WTC11 (cell line): ENCODE measurements around the gene AKAP3. TPM values are rescaled to one million over a fixed set of nuclear protein-coding genes. Genes with fewer than 3 reads are reported as not detected.

Experiments
- ATAC-seq: fragments of 200-7000 bp; cut with Tn5 transposase; 2 replicates; pipeline ENCODE4 v1.10.0; 2021; ENCODE audit warnings: mild to moderate bottlenecking, moderate library complexity
- CTCF ChIA-PET: fragments of 300-600 bp; sonication (Branson Sonifier 250); formaldehyde crosslinking; loops from one replicate; lab custom pipeline; 2021; ENCODE audit warnings: antibody characterized with exemption; lab: Charles Lee
- POLR2A ChIA-PET: fragments of 350-600 bp; sonication (Branson Sonifier 250); formaldehyde crosslinking; loops from one replicate; lab custom pipeline; 2021; ENCODE audit warnings: antibody characterized with exemption; lab: Charles Lee
- DNase-seq: peaks from one replicate; pipeline ENCODE4 v3.0.0; 2021; ENCODE audit warnings: low spot score
- H3K27ac Mint-ChIP-seq: 2 replicates; pipeline ENCODE4 v1.8.0; 2021; ENCODE audit warnings: mixed read lengths
- H3K27me3 Mint-ChIP-seq: 2 replicates; pipeline ENCODE4 v1.8.0; 2021; ENCODE audit warnings: low read depth, mild to moderate bottlenecking, moderate library complexity, mixed read lengths
- H3K36me3 Mint-ChIP-seq: 2 replicates; pipeline ENCODE4 v1.8.0; 2021; ENCODE audit warnings: mixed read lengths
- H3K4me1 Mint-ChIP-seq: 2 replicates; pipeline ENCODE4 v1.8.0; 2022; ENCODE audit warnings: mixed read lengths
- H3K4me3 Mint-ChIP-seq: 2 replicates; pipeline ENCODE4 v1.8.0; 2021; ENCODE audit warnings: mild to moderate bottlenecking, moderate library complexity, mixed read lengths
- H3K9me3 Mint-ChIP-seq: 2 replicates; pipeline ENCODE4 v1.8.0; 2021; ENCODE audit warnings: mixed read lengths
- E2F1 ChIP-seq: sonication (generic); formaldehyde crosslinking; IDR thresholded peaks from 2 replicates; pipeline ENCODE4 v1.8.0; 2022; ENCODE audit warnings: mild to moderate bottlenecking, missing genetic modification reagents
- ETV6 ChIP-seq: sonication (generic); formaldehyde crosslinking; IDR thresholded peaks from 2 replicates; pipeline ENCODE4 v1.8.1; 2022; ENCODE audit warnings: mild to moderate bottlenecking, missing genetic modification reagents
- IRF2 ChIP-seq: sonication (generic); formaldehyde crosslinking; IDR thresholded peaks from 2 replicates; pipeline ENCODE4 v1.8.0; 2022; ENCODE audit warnings: low read depth, missing genetic modification reagents, borderline replicate concordance
- MLX ChIP-seq: sonication (generic); formaldehyde crosslinking; IDR thresholded peaks from 2 replicates; pipeline ENCODE4 v1.8.1; 2023; ENCODE audit warnings: mild to moderate bottlenecking, missing genetic modification reagents, moderate library complexity
- MXD4 ChIP-seq: fragments of 250-450 bp; sonication (Bioruptor Pico); IDR thresholded peaks from 2 replicates; pipeline ENCODE4 v1.8.0; 2021; ENCODE audit warnings: mild to moderate bottlenecking, moderate library complexity, borderline replicate concordance
- NFATC4 ChIP-seq: fragments of 250-450 bp; sonication (Bioruptor Pico); IDR thresholded peaks from 2 replicates; pipeline ENCODE4 v1.9.0; 2021; ENCODE audit warnings: mild to moderate bottlenecking
- NR3C1 ChIP-seq: sonication (generic); formaldehyde crosslinking; conservative IDR thresholded peaks from 2 replicates; pipeline ENCODE4 v1.8.1; 2023; ENCODE audit warnings: low read depth, mild to moderate bottlenecking, missing genetic modification reagents
- PRDM15 ChIP-seq: sonication (generic); formaldehyde crosslinking; IDR thresholded peaks from 2 replicates; pipeline ENCODE4 v1.8.0; 2022; ENCODE audit warnings: missing genetic modification reagents
- SMAD3 ChIP-seq: sonication (generic); formaldehyde crosslinking; IDR thresholded peaks from 2 replicates; pipeline ENCODE4 v1.8.0; 2022; ENCODE audit warnings: missing genetic modification reagents, mild to moderate bottlenecking, borderline replicate concordance
- SP1 ChIP-seq: sonication (generic); formaldehyde crosslinking; conservative IDR thresholded peaks from 2 replicates; pipeline ENCODE4 v1.8.1; 2022; ENCODE audit warnings: missing genetic modification reagents
- TEAD1 ChIP-seq: sonication (generic); formaldehyde crosslinking; IDR thresholded peaks from 2 replicates; pipeline ENCODE4 v1.8.0; 2022; ENCODE audit warnings: mild to moderate bottlenecking, missing genetic modification reagents
- ZNF423 ChIP-seq: fragments of 250-450 bp; sonication (Bioruptor Pico); IDR thresholded peaks from 2 replicates; pipeline ENCODE4 v2.1.2; 2022; ENCODE audit warnings: mild to moderate bottlenecking, moderate library complexity
- ZNF425 ChIP-seq: fragments of 250-450 bp; sonication (Bioruptor Pico); conservative IDR thresholded peaks from 2 replicates; pipeline ENCODE4 v1.9.0; 2021; ENCODE audit warnings: mild to moderate bottlenecking
- total RNA-seq: library from RNA; stranded (reverse); gene quantifications from 3 replicates; pipeline ENCODE4 v1.2.3, GENCODE V29; 2021
- TF ChIP-seq, protein P1 (sequence below): sonication (generic); formaldehyde crosslinking; conservative IDR thresholded peaks from 2 replicates; pipeline ENCODE4 v1.8.1; 2023; ENCODE audit warnings: mild to moderate bottlenecking, low read depth, missing genetic modification reagents, moderate library complexity
- TF ChIP-seq, protein P2 (sequence below): sonication (generic); formaldehyde crosslinking; conservative IDR thresholded peaks from 2 replicates; pipeline ENCODE4 v1.8.1; 2022; ENCODE audit warnings: mild to moderate bottlenecking, missing genetic modification reagents
- TF ChIP-seq, protein P3 (sequence below): fragments of 250-450 bp; sonication (Bioruptor Pico); IDR thresholded peaks from 2 replicates; pipeline ENCODE4 v1.9.0; 2021; ENCODE audit warnings: mild to moderate bottlenecking, borderline replicate concordance

Gene AKAP3
- total RNA-seq, 1 experiment from 2014 or later, result 1.9 TPM

DNA sequence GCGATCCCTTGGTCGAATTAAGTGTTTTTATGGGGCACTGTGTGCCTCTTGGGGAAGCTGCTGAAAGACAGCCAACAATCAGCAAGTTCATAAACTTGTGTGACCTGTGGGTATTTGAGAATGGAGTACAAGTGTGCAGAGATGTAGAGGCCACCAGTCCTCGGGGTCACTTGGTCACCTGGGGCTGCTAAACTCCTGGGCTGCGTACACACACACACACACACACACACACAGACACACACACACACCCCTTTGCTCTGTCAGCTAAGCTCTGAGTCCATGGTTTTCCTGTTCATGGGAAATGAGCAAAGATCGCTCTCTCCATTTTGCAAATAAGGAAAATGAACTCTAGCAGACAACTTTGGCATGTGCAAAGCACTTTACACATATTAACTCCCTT, 62.4 kb downstream of the AKAP3 start:
- CTCF ChIA-PET, result interaction anchor here (0.6 to 1.3 kb wide), 5 partner anchors 14 to 62 kb away, joined by 3 to 5 read pairs (median 3); partner anchors contain the start of genes AKAP3, DYRK4 and NDUFA9

DNA sequence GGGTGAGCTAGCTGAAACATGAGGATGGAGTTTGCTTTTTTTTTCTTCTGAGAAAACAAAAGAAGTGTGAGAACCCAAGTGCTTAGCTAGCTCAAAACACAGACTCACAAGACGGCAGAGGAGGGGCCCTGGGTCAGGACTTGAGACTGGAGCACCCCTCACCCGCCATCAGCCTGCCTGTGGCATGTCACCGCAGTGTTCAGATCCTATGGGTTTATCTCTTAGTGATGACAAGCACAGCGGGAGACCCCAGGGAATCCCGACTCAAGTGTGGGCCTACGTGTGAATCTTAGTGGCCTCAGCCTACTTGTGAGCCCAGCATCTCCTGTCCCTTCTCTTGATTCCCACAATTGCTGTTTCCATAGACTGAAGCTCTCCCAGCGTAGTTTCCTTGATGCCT, 64.0 kb downstream of the AKAP3 start:
- Mint-ChIP-seq H3K27ac (no peak overlapping the region), H3K9me3 (peaks cover 8% of the 10 kb centered on the region), H3K4me3 (no peak overlapping the region), H3K36me3 (no peaks in the 10 kb centered on the region), H3K27me3 (peaks cover 3% of the 10 kb centered on the region), H3K4me1 (peaks cover 34% of the 10 kb centered on the region)
- POLR2A ChIA-PET, result no interaction called here
- no peak for ATAC-seq
- CTCF ChIA-PET, result no interaction called here
- no peak for DNase-seq
- TF ChIP-seq, protein P1, sequence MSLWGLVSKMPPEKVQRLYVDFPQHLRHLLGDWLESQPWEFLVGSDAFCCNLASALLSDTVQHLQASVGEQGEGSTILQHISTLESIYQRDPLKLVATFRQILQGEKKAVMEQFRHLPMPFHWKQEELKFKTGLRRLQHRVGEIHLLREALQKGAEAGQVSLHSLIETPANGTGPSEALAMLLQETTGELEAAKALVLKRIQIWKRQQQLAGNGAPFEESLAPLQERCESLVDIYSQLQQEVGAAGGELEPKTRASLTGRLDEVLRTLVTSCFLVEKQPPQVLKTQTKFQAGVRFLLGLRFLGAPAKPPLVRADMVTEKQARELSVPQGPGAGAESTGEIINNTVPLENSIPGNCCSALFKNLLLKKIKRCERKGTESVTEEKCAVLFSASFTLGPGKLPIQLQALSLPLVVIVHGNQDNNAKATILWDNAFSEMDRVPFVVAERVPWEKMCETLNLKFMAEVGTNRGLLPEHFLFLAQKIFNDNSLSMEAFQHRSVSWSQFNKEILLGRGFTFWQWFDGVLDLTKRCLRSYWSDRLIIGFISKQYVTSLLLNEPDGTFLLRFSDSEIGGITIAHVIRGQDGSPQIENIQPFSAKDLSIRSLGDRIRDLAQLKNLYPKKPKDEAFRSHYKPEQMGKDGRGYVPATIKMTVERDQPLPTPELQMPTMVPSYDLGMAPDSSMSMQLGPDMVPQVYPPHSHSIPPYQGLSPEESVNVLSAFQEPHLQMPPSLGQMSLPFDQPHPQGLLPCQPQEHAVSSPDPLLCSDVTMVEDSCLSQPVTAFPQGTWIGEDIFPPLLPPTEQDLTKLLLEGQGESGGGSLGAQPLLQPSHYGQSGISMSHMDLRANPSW (CRISPR knock-in tag), result no peak
- no peak for TF ChIP-seq PRDM15
- no peak for TF ChIP-seq SMAD3
- TF ChIP-seq NR3C1 (CRISPR knock-in tag), result no peak
- no peak for TF ChIP-seq SP1 (CRISPR knock-in tag)

More for the DNA sequence above, 62.4 kb downstream of the AKAP3 start:
- ATAC-seq, result no peak
- no peak for TF ChIP-seq MXD4 (CRISPR knock-in tag)
- no peak for TF ChIP-seq TEAD1 (CRISPR knock-in tag)
- no peak for TF ChIP-seq NFATC4 (CRISPR knock-in tag)
- TF ChIP-seq, protein P2, sequence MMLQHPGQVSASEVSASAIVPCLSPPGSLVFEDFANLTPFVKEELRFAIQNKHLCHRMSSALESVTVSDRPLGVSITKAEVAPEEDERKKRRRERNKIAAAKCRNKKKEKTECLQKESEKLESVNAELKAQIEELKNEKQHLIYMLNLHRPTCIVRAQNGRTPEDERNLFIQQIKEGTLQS (CRISPR knock-in tag), result no peak
- no peak for TF ChIP-seq MLX (CRISPR knock-in tag)
- no peak for TF ChIP-seq ZNF423
- no peak for TF ChIP-seq IRF2
- TF ChIP-seq, protein P3, sequence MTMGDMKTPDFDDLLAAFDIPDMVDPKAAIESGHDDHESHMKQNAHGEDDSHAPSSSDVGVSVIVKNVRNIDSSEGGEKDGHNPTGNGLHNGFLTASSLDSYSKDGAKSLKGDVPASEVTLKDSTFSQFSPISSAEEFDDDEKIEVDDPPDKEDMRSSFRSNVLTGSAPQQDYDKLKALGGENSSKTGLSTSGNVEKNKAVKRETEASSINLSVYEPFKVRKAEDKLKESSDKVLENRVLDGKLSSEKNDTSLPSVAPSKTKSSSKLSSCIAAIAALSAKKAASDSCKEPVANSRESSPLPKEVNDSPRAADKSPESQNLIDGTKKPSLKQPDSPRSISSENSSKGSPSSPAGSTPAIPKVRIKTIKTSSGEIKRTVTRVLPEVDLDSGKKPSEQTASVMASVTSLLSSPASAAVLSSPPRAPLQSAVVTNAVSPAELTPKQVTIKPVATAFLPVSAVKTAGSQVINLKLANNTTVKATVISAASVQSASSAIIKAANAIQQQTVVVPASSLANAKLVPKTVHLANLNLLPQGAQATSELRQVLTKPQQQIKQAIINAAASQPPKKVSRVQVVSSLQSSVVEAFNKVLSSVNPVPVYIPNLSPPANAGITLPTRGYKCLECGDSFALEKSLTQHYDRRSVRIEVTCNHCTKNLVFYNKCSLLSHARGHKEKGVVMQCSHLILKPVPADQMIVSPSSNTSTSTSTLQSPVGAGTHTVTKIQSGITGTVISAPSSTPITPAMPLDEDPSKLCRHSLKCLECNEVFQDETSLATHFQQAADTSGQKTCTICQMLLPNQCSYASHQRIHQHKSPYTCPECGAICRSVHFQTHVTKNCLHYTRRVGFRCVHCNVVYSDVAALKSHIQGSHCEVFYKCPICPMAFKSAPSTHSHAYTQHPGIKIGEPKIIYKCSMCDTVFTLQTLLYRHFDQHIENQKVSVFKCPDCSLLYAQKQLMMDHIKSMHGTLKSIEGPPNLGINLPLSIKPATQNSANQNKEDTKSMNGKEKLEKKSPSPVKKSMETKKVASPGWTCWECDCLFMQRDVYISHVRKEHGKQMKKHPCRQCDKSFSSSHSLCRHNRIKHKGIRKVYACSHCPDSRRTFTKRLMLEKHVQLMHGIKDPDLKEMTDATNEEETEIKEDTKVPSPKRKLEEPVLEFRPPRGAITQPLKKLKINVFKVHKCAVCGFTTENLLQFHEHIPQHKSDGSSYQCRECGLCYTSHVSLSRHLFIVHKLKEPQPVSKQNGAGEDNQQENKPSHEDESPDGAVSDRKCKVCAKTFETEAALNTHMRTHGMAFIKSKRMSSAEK (CRISPR knock-in tag), result no peak
- no peak for TF ChIP-seq ZNF425
- TF ChIP-seq E2F1, result no peak
- no peak for TF ChIP-seq ETV6
- no peak overlapping the region for H3K4me3 Mint-ChIP-seq
- no peak for DNase-seq
- POLR2A ChIA-PET, result no interaction called here
- peaks cover 24% of the 10 kb centered on the region for H3K4me1 Mint-ChIP-seq
- H3K27ac Mint-ChIP-seq, result no peak overlapping the region
- H3K27me3 Mint-ChIP-seq, result peaks cover 3% of the 10 kb centered on the region
- peaks cover 8% of the 10 kb centered on the region for H3K9me3 Mint-ChIP-seq
- H3K36me3 Mint-ChIP-seq, result no peaks in the 10 kb centered on the region
